Measurements from ENCODE around the gene RTN4R. TPM values are rescaled to one million over a fixed set of nuclear protein-coding genes. Genes with fewer than 3 reads are reported as not detected.

RTN4R gene
- total and polyA plus RNA-seq, 9 donors = 0.48 to 8.2 (median 1.8) TPM; not detected in 1

DNA sequence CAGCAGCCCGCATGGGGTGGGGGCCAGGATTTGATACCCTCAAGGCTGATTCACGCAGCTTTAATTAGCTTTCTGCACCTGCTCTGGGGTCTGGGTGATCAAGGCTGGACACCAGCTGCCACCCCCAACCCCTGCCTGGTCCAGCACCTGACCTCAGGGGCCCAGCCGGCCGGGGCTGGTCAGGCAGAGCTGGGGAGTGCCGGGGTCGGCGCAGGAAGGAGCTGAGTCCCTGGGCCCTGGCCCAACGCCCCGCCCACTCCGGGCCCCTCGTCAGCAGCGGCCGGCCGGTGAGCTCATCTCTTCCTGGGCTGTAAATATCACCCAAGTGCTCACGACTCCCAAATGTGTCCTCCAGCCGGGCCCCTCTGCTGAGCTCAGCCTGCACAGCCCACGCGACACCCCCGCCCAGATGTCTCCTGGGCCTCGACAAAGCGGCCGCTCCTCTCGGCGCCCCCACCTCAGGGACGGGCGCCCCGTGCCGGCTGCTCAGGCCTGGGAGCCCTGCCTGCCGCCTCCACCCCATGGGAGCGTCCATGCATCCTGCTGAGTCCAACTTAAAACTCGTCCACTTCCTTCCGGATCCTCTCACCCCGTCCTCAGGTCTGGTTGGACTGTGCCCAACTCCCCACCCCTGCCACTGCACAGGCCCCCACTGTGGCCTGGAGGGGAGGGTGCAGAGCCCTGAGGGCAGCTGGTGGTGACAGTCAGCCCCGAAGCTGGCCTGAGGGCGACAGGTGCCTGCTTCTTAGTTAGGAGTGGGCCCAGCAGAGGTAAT, 29.0 kb downstream of the RTN4R start:
- peak overlapping the region; percentile 22 to 64 for H3K27ac ChIP-seq

GRCh38 chr22:20238536-20238900, 29.6 kb downstream of the RTN4R start:
- intact Hi-C loops (cut with DNase I) = no loop called here
- peak in 3 of 5 donors; percentile 41 to 60 (median 58) for DNase-seq
- no peaks in the 10 kb centered on the region for H3K9me3 ChIP-seq
- H3K4me3 ChIP-seq = no peak overlapping the region
- H3K4me1 ChIP-seq (ENCODE audit: insufficient read depth) = peaks cover 38% of the 10 kb centered on the region
- TF ChIP-seq EP300 (IDR thresholded peaks at IDR 0.05) = no peak
- TF ChIP-seq, protein P1, sequence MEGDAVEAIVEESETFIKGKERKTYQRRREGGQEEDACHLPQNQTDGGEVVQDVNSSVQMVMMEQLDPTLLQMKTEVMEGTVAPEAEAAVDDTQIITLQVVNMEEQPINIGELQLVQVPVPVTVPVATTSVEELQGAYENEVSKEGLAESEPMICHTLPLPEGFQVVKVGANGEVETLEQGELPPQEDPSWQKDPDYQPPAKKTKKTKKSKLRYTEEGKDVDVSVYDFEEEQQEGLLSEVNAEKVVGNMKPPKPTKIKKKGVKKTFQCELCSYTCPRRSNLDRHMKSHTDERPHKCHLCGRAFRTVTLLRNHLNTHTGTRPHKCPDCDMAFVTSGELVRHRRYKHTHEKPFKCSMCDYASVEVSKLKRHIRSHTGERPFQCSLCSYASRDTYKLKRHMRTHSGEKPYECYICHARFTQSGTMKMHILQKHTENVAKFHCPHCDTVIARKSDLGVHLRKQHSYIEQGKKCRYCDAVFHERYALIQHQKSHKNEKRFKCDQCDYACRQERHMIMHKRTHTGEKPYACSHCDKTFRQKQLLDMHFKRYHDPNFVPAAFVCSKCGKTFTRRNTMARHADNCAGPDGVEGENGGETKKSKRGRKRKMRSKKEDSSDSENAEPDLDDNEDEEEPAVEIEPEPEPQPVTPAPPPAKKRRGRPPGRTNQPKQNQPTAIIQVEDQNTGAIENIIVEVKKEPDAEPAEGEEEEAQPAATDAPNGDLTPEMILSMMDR (IDR thresholded peaks at IDR 0.05) = peak in 2 of 3 donors; percentile 13 to 37
- H3K27me3 ChIP-seq = no peaks in the 10 kb centered on the region
- H3K36me3 ChIP-seq = no peaks in the 10 kb centered on the region
- peak overlapping the region; percentile 22 to 64 for H3K27ac ChIP-seq
- 63 to 66% (median 65%) methylated on average over 4 to 6 of the region's 6 CpGs for WGBS, 3 donors

More for the DNA sequence above, 29.0 kb downstream of the RTN4R start:
- no peaks in the 10 kb centered on the region for H3K9me3 ChIP-seq
- intact Hi-C loops (cut with DNase I) = no loop called here
- H3K4me3 ChIP-seq = no peak overlapping the region
- H3K27me3 ChIP-seq = no peaks in the 10 kb centered on the region
- TF ChIP-seq, protein P1 (IDR thresholded peaks at IDR 0.05) = no peak
- peak; percentile 18 for TF ChIP-seq POLR2A (IDR thresholded peaks at IDR 0.05)
- peak; percentile 70 to 86 (median 83) for DNase-seq
- peaks cover 42% of the 10 kb centered on the region for H3K4me1 ChIP-seq (ENCODE audit: insufficient read depth)
- H3K36me3 ChIP-seq = no peaks in the 10 kb centered on the region
- WGBS, 3 donors = 13 to 29% (median 22%) methylated on average over 33 to 35 of the region's 35 CpGs

DNA sequence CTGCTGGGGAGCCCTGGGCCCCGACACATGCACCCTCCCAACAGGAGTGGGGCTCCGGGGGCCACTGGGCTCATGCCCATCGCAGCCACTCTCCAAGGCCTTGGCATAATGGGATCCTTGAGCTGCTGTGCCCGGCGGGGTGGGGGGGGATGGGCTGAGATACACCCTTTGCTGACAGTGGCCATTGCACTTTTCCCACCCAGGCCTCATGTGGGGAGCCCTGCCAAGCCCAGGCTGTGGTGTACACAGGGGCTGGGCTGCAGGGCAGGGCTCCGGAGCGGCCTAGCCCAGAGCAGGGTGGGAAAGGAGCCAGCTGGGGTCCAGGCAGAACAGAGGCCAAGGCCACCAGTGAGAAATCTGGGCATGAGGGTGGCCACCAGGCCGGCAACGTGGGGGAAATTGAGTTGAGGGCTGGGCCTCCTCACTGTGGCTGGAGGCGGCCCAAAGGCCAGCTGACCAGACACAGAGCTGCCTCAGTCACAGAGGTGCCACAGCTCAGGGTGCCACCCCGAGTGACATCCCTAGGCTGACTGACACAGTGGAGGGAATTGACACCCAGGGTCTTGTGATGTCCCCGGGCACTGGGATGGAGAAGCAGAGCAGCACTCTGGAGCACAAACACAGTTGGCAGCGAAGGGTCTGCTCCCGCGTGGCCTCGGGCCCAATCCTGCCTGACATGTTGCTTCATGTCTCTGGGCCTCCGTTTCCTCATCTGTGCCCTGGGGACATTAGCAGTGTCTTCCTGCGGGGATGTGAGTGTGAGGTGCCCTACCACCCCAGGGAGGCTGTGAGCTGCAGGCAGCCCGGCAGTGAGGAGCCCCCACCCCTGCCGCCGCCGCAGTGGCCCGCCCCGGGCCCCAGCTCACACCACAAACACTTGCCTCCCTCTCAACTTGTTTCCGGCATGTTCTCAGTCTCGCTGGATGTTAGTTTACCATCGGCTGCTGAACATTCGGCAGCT, 30.4 kb downstream of the RTN4R start:
- no peaks in the 10 kb centered on the region for H3K9me3 ChIP-seq
- intact Hi-C loops (cut with DNase I) = no loop called here
- H3K27ac ChIP-seq = peak overlapping the region in 1 of 2 donors; percentile 64
- H3K4me3 ChIP-seq = no peak overlapping the region
- H3K4me1 ChIP-seq (ENCODE audit: insufficient read depth) = peaks cover 32% of the 10 kb centered on the region
- 69 to 76% (median 73%) methylated on average over 24 to 28 of the region's 28 CpGs for WGBS, 3 donors
- TF ChIP-seq EP300 (IDR thresholded peaks at IDR 0.05) (no peak), POLR2A (IDR thresholded peaks at IDR 0.05) (no peak)
- TF ChIP-seq, protein P1 (IDR thresholded peaks at IDR 0.05) = no peak
- H3K27me3 ChIP-seq = no peaks in the 10 kb centered on the region
- peak in 4 of 5 donors; percentile 47 to 67 (median 61) for DNase-seq
- no peaks in the 10 kb centered on the region for H3K36me3 ChIP-seq

DNA sequence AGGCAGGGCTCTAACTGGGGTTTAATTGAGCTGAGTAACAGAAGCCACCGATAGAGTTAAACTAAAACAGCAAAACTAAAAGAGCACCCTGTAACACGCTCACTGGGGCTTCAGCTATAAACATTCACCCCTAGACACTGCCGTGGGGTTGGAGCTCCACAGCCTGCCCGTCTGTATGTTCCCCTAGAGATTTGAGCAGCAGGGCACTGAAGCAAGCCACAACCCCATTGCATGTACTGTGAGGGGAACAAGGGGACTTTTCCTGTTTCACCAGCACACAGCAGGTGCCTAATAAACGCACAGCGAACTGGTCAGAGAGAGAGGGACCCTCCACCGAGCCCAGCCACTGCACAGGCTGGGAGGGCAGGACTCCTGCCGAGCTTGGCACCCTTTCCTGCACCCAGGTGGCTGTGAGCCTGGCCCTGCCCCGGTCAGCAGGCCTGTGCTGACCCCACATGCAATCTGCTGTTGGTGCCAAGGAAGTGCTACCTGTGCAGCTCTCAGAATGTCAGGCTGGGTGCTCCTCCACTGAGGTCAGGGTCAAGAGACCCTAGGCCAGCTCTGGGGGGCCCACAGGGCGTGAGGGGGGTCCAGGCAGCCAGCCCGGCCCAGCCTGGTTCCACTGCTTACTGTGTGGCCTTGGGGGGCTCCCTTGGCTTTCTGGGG, 31.9 kb downstream of the RTN4R start:
- no peaks in the 10 kb centered on the region for H3K27me3 ChIP-seq
- 82 to 89% (median 82%) methylated on average over 11 of the region's 11 CpGs for WGBS, 3 donors
- H3K4me3 ChIP-seq = no peak overlapping the region
- H3K27ac ChIP-seq = peak overlapping the region in 1 of 2 donors; percentile 64
- DNase-seq = no peak
- H3K36me3 ChIP-seq = no peaks in the 10 kb centered on the region
- TF ChIP-seq EP300 (IDR thresholded peaks at IDR 0.05) = no peak
- TF ChIP-seq POLR2A (IDR thresholded peaks at IDR 0.05) = no peak
- TF ChIP-seq, protein P1 (IDR thresholded peaks at IDR 0.05) = no peak
- intact Hi-C loops (cut with DNase I) = no loop called here
- H3K9me3 ChIP-seq = no peaks in the 10 kb centered on the region
- peaks cover 31% of the 10 kb centered on the region for H3K4me1 ChIP-seq (ENCODE audit: insufficient read depth)

All from ovary (tissue), 9 donors.